ENCODE data around the gene MYADML2.

The MYADML2 gene

GRCh38 chr17:81928544-81929252, 18.3 kb downstream of the MYADML2 start:
- peak overlapping the region; percentile 61 for H3K4me3 ChIP-seq (ENCODE audit: low read depth, low read length)
- TF ChIP-seq CTCF (IDR thresholded peaks at IDR 0.05; ENCODE audit: low read depth, low read length, missing control alignments) = no peak
- no peak for DNase-seq (ENCODE audit: low read depth)

GRCh38 chr17:81927653-81928543, 19.1 kb downstream of the MYADML2 start, which contains the start of gene MAFG:
MAFG (minus strand) TSS chr17:81927735; CDS start chr17:81923185, 4,550 bp downstream.
- H3K4me3 ChIP-seq (ENCODE audit: low read depth, low read length) = peak within 1 kb of the TSS; percentile 61
- peak; percentile 50 for DNase-seq (ENCODE audit: low read depth)
- TF ChIP-seq CTCF (IDR thresholded peaks at IDR 0.05; ENCODE audit: low read depth, low read length, missing control alignments) = peak; percentile 38

GRCh38 chr17:81927152-81927652, 19.8 kb downstream of the MYADML2 start:
- no peak for TF ChIP-seq CTCF (IDR thresholded peaks at IDR 0.05; ENCODE audit: low read depth, low read length, missing control alignments)
- H3K4me3 ChIP-seq (ENCODE audit: low read depth, low read length) = peak overlapping the region; percentile 61
- DNase-seq (ENCODE audit: low read depth) = no peak

GRCh38 chr17:81926451-81927151, 20.4 kb downstream of the MYADML2 start:
- no peak for DNase-seq (ENCODE audit: low read depth)

GRCh38 chr17:81925860-81926450, 21.1 kb downstream of the MYADML2 start:
- no peak for DNase-seq (ENCODE audit: low read depth)
- no peak for TF ChIP-seq CTCF (IDR thresholded peaks at IDR 0.05; ENCODE audit: low read depth, low read length, missing control alignments)

More at GRCh38 chr17:81926451-81927151, 20.4 kb downstream of the MYADML2 start:
- H3K4me3 ChIP-seq (ENCODE audit: low read depth, low read length) = peak overlapping the region; percentile 61
- TF ChIP-seq CTCF (IDR thresholded peaks at IDR 0.05; ENCODE audit: low read depth, low read length, missing control alignments) = no peak

More at GRCh38 chr17:81925860-81926450, 21.1 kb downstream of the MYADML2 start:
- H3K4me3 ChIP-seq (ENCODE audit: low read depth, low read length) = peak overlapping the region; percentile 61
